Measurements from ENCODE around the gene TCF4.
"Not testable (repeated sequence)": the region's sequence is repeated elsewhere in the genome, so short reads cannot be mapped to it uniquely, and the experiment has no call there.

Gene TCF4

GRCh38 chr18:55477860-55478581, 110.0 kb downstream of the TCF4 start:
- no peak for DNase-seq (ENCODE audit: low read depth in 2 of 2)

GRCh38 chr18:55477499-55477859, 110.5 kb downstream of the TCF4 start:
- no peak for DNase-seq (ENCODE audit: low read depth in 2 of 2)

- no peak for DNase-seq (ENCODE audit: low read depth in 2 of 2)
These were observed 112.1 kb downstream of the TCF4 start for GRCh38 chr18:55475916-55476315.

- DNase-seq (ENCODE audit: low read depth in 2 of 2) = no peak
These were observed 112.5 kb downstream of the TCF4 start for GRCh38 chr18:55475467-55475866.

- DNase-seq (ENCODE audit: low read depth in 2 of 2) = no peak
These were observed 114.4 kb downstream of the TCF4 start for GRCh38 chr18:55473560-55473959.

GRCh38 chr18:55473058-55473457, 114.9 kb downstream of the TCF4 start:
- no peak for DNase-seq (ENCODE audit: low read depth in 2 of 2)

GRCh38 chr18:55470826-55471225, 117.2 kb downstream of the TCF4 start:
- no peak for DNase-seq (ENCODE audit: low read depth in 2 of 2)

GRCh38 chr18:55469134-55469533, 118.9 kb downstream of the TCF4 start:
- not testable (repeated sequence) for DNase-seq (ENCODE audit: low read depth in 2 of 2)

- no peak for DNase-seq (ENCODE audit: low read depth in 2 of 2)
These were observed 121.2 kb downstream of the TCF4 start for GRCh38 chr18:55466789-55467188.

- DNase-seq (ENCODE audit: low read depth in 2 of 2) = no peak
These were observed 122.7 kb downstream of the TCF4 start for GRCh38 chr18:55465313-55465712.

GRCh38 chr18:55464581-55464980, 123.4 kb downstream of the TCF4 start:
- DNase-seq (ENCODE audit: low read depth in 2 of 2) = no peak

- DNase-seq (ENCODE audit: low read depth in 2 of 2) = no peak
These were observed 125.3 kb downstream of the TCF4 start for GRCh38 chr18:55462652-55463051.

- DNase-seq (ENCODE audit: low read depth in 2 of 2) = no peak
These were observed 126.1 kb downstream of the TCF4 start for GRCh38 chr18:55461848-55462247.

GRCh38 chr18:55458456-55459203, 129.4 kb downstream of the TCF4 start:
- no peak for DNase-seq (ENCODE audit: low read depth in 2 of 2)

- no peak for DNase-seq (ENCODE audit: low read depth in 2 of 2)
These were observed 131.0 kb downstream of the TCF4 start for GRCh38 chr18:55457028-55457427.

GRCh38 chr18:55455938-55456337, 132.1 kb downstream of the TCF4 start:
- no peak for DNase-seq (ENCODE audit: low read depth in 2 of 2)

- DNase-seq (ENCODE audit: low read depth in 2 of 2) = no peak
These were observed 134.8 kb downstream of the TCF4 start for GRCh38 chr18:55453186-55453585.

GRCh38 chr18:55452123-55452611, 135.8 kb downstream of the TCF4 start:
- no peak for DNase-seq (ENCODE audit: low read depth in 2 of 2)

GRCh38 chr18:55449412-55450140, 138.4 kb downstream of the TCF4 start:
- no peak for DNase-seq (ENCODE audit: low read depth in 2 of 2)

GRCh38 chr18:55448420-55448819, 139.6 kb downstream of the TCF4 start:
- no peak for DNase-seq (ENCODE audit: low read depth in 2 of 2)

- DNase-seq (ENCODE audit: low read depth in 2 of 2) = no peak
These were observed 140.3 kb downstream of the TCF4 start for GRCh38 chr18:55447672-55448018.

- no peak for DNase-seq (ENCODE audit: low read depth in 2 of 2)
These were observed 140.9 kb downstream of the TCF4 start for GRCh38 chr18:55446996-55447671.

Measured in stimulated activated CD8-positive, alpha-beta memory T cell treated with anti-CD3 and anti-CD28 coated beads, Interleukin-7, amount 100 ng/mL, for 1 hour (primary cell).